Spleen (tissue), 11 donors: Measurements from ENCODE around the gene SKP1. TPM values are rescaled to one million over a fixed set of nuclear protein-coding genes. Genes with fewer than 3 reads are reported as not detected.

ENCODE experiments used
- DNase-seq: peaks from one replicate; pipeline ENCODE4 v3.0.0-alpha.2; 2020
- H3K27ac ChIP-seq, 8 donors: fragments of 200-600 bp; sonication (generic) in 7 of 8; 1 replicate in 4 of 8; 2 replicates in 4 of 8; pipeline versions ENCODE4 v1.5.0 to v1.8.0; 2016 to 2021; ENCODE audit warnings: inconsistent platforms in 4 of 8, mild to moderate bottlenecking in 4 of 8, moderate library complexity in 1 of 8
- H3K27me3 ChIP-seq, 7 donors: fragments of 200-600 bp; sonication (generic) in 6 of 7; replicated peaks in 1 of 7; 1 replicate in 4 of 7; 2 replicates in 3 of 7; pipeline versions ENCODE4 v1.5.0 to v1.8.0; 2016 to 2021; ENCODE audit warnings: inconsistent platforms in 3 of 7, mild to moderate bottlenecking in 1 of 7
- H3K36me3 ChIP-seq, 6 donors: fragments of 200-600 bp; sonication (generic) in 5 of 6; 1 replicate in 4 of 6; 2 replicates in 2 of 6; pipeline versions ENCODE4 v1.5.0 to v1.8.0; 2016 to 2021; ENCODE audit warnings: inconsistent platforms in 2 of 6
- H3K4me1 ChIP-seq, 6 donors: fragments of 200-600 bp; sonication (generic) in 5 of 6; 1 replicate in 3 of 6; 2 replicates in 3 of 6; pipeline versions ENCODE4 v1.5.0 to v1.8.0; 2016 to 2021; ENCODE audit warnings: inconsistent platforms in 3 of 6
- H3K4me3 ChIP-seq, 8 donors: fragments of 200-600 bp; sonication (generic) in 7 of 8; 1 replicate in 4 of 8; 2 replicates in 4 of 8; pipeline versions ENCODE4 v1.5.0 to v1.8.0; 2016 to 2021; ENCODE audit warnings: inconsistent platforms in 4 of 8, mild to moderate bottlenecking in 4 of 8, moderate library complexity in 2 of 8
- H3K9me3 ChIP-seq, 8 donors: fragments of 200-600 bp; sonication (generic) in 7 of 8; 1 replicate in 4 of 8; 2 replicates in 4 of 8; pipeline versions ENCODE4 v1.5.0 to v1.8.0; 2016 to 2021; ENCODE audit warnings: inconsistent platforms in 4 of 8
- POLR2A ChIP-seq, 3 donors: fragments of 450-650 bp; IDR thresholded peaks; one replicate each; pipeline ENCODE4 v1.5.1; 2017; ENCODE audit warnings: antibody characterized with exemption in 3 of 3, mild to moderate bottlenecking in 1 of 3
- POLR2AphosphoS5 ChIP-seq, 3 donors: sonication (generic); formaldehyde crosslinking; IDR thresholded peaks; one replicate each; pipeline ENCODE4 v1.5.1; 2017; ENCODE audit warnings: antibody characterized with exemption in 3 of 3
- WGBS, 5 donors: extraction: QIAGEN DNeasy Blood & Tissue Kit in 3 of 5; methylation state at CpG; one replicate each; pipeline versions ENCODE4 v1.1.5 to v1.1.7; 2013 to 2018; 5-methylcytosine and 5-hydroxymethylcytosine counted together
- intact Hi-C: fragments of 100-400 bp; cut with DNase I; formaldehyde crosslinking; loops from one replicate; pipeline ENCODE4 v1.15.0; 2023; ENCODE audit warnings: low total_unique reads
- polyA plus RNA-seq, 3 donors: library from polyadenylated mRNA; stranded (reverse); fragments of 200-250 nt; gene quantifications; one replicate each; pipeline ENCODE4 v1.2.1, GENCODE V29; 2013
- total RNA-seq, 7 donors: library from RNA; depleted of rRNA in 3 of 7; stranded (reverse); fragments of >200 nt in 3 of 7; fragmentation: NEBNext Ultra II Directional in 4 of 7; extraction: Animal tissue kit (Norgen Biotek cat#: 25700) in 4 of 7; gene quantifications; one replicate each; pipeline versions ENCODE4 v1.1.0 to v1.2.1, GENCODE V29; 2016 to 2021
- TF ChIP-seq, protein P1 (sequence below), 11 experiments: fragments of 200-600 bp in 7 of 11; fragments of 450-650 bp in 4 of 11; sonication (generic) in 4 of 11; IDR thresholded peaks in 8 of 11; conservative IDR thresholded peaks in 3 of 11; 1 replicate in 7 of 11; 2 replicates in 4 of 11; pipeline versions ENCODE4 v1.4.0 to v1.8.0; 2016 to 2021; ENCODE audit warnings: antibody characterized with exemption in 11 of 11, inconsistent platforms in 4 of 11, mild to moderate bottlenecking in 1 of 11
- donor health status: healthy with polysubstance abuse.
- donor health status: DM: no; HTN: no; CAD: no; lungs with moderate emphysema.
- donor health status: DM: no; HTN: no; CAD: no.
- donor health status: Bipolar disorder and iron deficiency.
- donor health status: healthy.
- donor health status: DM: no; HTN: no; CAD: no.
- donor health status: DM: yes; HTN: yes; CAD: no.

Gene SKP1
- total and polyA plus RNA-seq, 10 donors: 121 to 354 (median 202) TPM

DNA sequence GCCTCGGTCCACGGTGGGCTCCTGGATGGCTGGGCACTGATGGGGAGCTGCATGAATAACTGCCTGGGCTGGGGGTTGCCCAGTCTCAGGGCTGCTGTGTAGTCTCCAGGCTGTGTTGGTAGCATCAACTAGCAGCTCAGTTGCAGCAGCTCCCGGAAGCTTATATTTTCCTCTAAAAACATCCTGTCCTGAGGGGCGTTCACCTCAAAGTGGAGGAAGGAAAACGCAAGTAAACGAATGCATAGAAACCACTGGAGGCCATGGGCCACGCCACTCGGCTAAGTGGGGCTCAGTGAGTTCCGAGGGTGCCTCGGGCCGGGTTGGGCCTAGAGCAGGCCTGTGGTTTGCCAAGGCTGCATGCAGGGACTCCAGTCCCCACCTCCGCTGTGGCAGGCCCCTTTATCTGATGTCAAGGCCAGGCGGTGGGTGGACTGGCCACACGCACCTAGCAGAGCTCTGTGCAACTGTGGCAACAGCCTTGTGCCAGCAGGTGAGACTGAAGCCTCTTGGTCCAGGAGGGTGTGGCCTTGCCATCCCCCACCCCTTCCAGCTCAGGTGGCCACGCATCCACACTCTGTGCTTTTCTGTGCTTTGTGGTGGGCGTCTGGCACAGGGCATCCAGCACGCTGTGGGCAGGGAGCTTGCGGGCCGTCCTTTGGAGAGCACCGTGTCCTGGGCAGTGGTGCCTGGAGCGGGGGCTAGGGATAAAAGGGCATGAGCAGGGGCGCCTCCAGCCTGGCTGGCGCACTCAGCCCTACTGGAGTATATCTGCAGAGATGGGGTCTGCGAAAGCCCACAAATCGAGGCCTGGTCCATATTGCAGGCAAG, 47.1 kb downstream of the SKP1 start:
- Histone ChIP-seq H3K27ac (peak overlapping the region in 6 of 8 donors; percentile 10 to 88 (median 62)), H3K27me3 (no peaks in the 10 kb centered on the region), H3K9me3 (no peaks in the 10 kb centered on the region), H3K4me3 (peak overlapping the region in 5 of 8 donors; percentile 0 to 58 (median 20)), H3K36me3 (peaks cover 0 to 46% (median 15%) of the 10 kb centered on the region in 6 donors), H3K4me1 (peaks cover 30 to 100% (median 95%) of the 10 kb centered on the region in 6 donors)
- intact Hi-C loops: no loop called here
- WGBS, 5 donors: 68 to 79% (median 71%) methylated on average over 18 to 25 of the region's 25 CpGs
- peak; percentile 65 to 69 (median 65) for TF ChIP-seq POLR2AphosphoS5 (IDR thresholded peaks at IDR 0.05)
- TF ChIP-seq, protein P1, sequence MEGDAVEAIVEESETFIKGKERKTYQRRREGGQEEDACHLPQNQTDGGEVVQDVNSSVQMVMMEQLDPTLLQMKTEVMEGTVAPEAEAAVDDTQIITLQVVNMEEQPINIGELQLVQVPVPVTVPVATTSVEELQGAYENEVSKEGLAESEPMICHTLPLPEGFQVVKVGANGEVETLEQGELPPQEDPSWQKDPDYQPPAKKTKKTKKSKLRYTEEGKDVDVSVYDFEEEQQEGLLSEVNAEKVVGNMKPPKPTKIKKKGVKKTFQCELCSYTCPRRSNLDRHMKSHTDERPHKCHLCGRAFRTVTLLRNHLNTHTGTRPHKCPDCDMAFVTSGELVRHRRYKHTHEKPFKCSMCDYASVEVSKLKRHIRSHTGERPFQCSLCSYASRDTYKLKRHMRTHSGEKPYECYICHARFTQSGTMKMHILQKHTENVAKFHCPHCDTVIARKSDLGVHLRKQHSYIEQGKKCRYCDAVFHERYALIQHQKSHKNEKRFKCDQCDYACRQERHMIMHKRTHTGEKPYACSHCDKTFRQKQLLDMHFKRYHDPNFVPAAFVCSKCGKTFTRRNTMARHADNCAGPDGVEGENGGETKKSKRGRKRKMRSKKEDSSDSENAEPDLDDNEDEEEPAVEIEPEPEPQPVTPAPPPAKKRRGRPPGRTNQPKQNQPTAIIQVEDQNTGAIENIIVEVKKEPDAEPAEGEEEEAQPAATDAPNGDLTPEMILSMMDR (IDR thresholded peaks at IDR 0.05 in 8 of 11, conservative IDR thresholded peaks at IDR 0.05 in 3 of 11): no peak
- peak; percentile 80 for DNase-seq

DNA sequence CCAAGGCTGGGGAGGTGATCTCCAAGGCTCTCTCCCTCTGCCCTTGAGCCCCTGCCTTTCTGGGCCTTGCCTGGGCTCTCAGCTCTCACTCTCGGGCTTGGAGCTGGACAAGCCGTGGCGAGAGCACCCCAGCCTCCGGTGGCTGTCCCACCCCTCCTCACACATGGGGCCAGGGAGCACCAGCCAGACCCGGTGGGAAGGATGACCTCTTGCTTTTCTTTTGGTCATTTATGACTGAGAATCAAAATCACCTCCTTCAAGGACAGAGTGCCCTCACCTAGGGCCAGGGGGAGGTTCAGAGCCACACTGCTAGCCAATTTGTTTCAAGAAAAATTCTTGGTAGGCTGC, 48.1 kb downstream of the SKP1 start:
- Histone ChIP-seq H3K27me3 (no peaks in the 10 kb centered on the region), H3K4me1 (peaks cover 30 to 100% (median 96%) of the 10 kb centered on the region in 6 donors), H3K27ac (peak overlapping the region in 6 of 8 donors; percentile 10 to 88 (median 62)), H3K9me3 (no peaks in the 10 kb centered on the region), H3K36me3 (peaks cover 0 to 36% (median 9%) of the 10 kb centered on the region in 6 donors), H3K4me3 (peak overlapping the region in 2 of 8 donors; percentile 27 to 58)
- intact Hi-C loops: no loop called here
- no peak for DNase-seq
- TF ChIP-seq POLR2AphosphoS5 (IDR thresholded peaks at IDR 0.05) (peak in 1 of 3 donors; percentile 40), POLR2A (IDR thresholded peaks at IDR 0.05) (no peak)
- WGBS, 5 donors: 79 to 92% (median 87%) methylated on average over 5 of the region's 5 CpGs

DNA sequence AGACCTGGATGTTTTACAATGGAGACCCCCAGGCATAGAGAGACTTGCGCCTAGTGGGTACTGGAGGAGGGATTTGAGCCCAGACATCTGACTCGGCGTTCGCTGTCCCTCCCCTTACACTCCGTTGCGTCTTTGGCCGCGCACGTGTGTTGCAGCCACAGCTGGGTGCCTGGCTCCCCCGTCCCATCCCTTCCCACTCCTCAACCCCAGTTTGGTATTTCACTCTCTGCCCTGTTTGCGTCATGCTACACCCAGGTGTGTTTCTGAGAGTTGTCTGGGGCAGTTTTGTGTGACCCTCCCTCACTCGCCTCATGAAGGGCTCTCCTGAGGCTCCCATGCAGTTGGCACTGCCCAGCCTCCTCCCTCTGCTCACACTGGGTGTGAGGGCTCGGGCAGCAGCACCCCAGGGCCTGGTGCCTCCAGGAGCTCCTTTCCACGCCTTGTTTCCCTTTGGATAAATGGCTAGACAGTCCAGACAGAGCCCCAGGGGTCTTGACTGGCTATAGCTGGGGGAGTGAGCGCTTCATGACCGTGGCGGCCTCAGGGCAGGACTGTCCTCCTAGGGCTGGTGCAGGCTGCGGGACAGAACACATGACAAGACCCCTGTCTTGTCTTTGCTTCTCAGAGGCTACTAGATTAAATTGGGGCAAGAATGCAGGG, 48.6 kb downstream of the SKP1 start:
- no peaks in the 10 kb centered on the region for H3K9me3 ChIP-seq
- intact Hi-C loops: no loop called here
- peak; percentile 71 for DNase-seq
- TF ChIP-seq POLR2AphosphoS5 (IDR thresholded peaks at IDR 0.05) (peak in 2 of 3 donors; percentile 14 to 34), POLR2A (IDR thresholded peaks at IDR 0.05) (no peak)
- TF ChIP-seq, protein P1 (IDR thresholded peaks at IDR 0.05 in 8 of 11, conservative IDR thresholded peaks at IDR 0.05 in 3 of 11): no peak
- H3K27me3 ChIP-seq: no peaks in the 10 kb centered on the region
- whole genome bisulfite sequencing, 5 donors: 82 to 88% (median 85%) methylated on average over 16 to 18 of the region's 18 CpGs
- peaks cover 0 to 31% (median 9%) of the 10 kb centered on the region in 6 donors for H3K36me3 ChIP-seq
- H3K4me1 ChIP-seq: peaks cover 30 to 100% (median 96%) of the 10 kb centered on the region in 6 donors
- peak overlapping the region in 6 of 8 donors; percentile 40 to 88 (median 62) for H3K27ac ChIP-seq
- H3K4me3 ChIP-seq: peak overlapping the region in 2 of 8 donors; percentile 27 to 58

DNA sequence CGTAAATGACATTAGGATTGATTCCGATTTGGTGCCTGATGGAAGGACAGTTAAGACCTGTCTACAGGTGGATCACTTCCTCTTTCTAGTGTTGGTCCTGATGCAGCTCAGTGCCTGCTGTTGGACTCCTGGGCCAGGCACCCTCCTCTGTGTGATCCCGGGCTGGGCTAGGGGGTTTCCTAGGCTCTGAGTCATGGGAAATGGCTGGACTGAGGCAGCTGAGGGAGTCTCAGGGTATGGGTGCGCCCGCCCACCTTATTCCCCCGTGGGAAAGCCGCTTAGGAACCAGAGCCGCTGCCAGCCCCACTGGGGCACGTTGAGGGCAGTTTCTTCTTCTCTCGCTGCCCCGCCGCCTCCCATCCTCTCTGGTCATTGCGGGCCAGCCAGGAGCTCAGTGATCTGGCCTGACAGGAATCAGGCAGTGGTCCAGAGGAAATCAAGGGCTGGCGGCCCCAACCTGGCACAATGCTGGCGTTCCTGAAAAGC, 49.3 kb downstream of the SKP1 start:
- Histone ChIP-seq H3K27ac (peak overlapping the region in 6 of 8 donors; percentile 40 to 88 (median 66)), H3K4me3 (peak overlapping the region in 1 of 8 donors; percentile 58), H3K27me3 (no peaks in the 10 kb centered on the region), H3K36me3 (peaks cover 0 to 31% (median 9%) of the 10 kb centered on the region in 6 donors), H3K4me1 (peaks cover 33 to 100% (median 96%) of the 10 kb centered on the region in 6 donors), H3K9me3 (no peaks in the 10 kb centered on the region)
- peak; percentile 72 for DNase-seq
- TF ChIP-seq, protein P1 (IDR thresholded peaks at IDR 0.05 in 8 of 11, conservative IDR thresholded peaks at IDR 0.05 in 3 of 11): no peak
- TF ChIP-seq POLR2A (IDR thresholded peaks at IDR 0.05) (no peak), POLR2AphosphoS5 (IDR thresholded peaks at IDR 0.05) (peak in 2 of 3 donors; percentile 23 to 40)
- intact Hi-C loops: no loop called here
- 62 to 71% (median 70%) methylated on average over 11 to 15 of the region's 15 CpGs for whole genome bisulfite sequencing, 5 donors
